ENCODE results near the gene FALEC.

Gene FALEC

DNA sequence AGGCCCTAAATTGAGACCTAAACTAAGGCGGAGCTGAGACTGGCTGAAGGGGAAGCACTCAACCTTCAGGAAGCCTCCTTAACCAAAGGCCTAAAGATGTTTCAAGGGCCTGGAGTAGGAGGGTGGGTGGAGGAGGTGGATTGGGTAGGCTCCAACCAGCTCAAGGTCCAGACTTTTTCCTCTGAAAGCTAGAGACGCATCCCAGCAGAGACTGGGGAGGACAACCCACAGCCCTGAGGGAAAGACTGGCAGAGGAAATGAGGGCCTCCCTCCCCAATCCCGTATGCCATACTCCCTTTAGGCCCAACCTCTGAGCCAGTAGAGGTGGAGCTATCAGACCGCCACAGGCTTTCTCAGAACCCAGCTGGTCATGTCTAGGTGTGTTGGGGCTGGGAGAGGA lies 6.6 kb upstream of the FALEC start:
- in situ Hi-C loops (cut with MboI; ENCODE audit: low pct_unique_long_range_greater_than_20kb, low sequenced_read_pairs, unreplicated experiment), result no loop called here
- TF ChIP-seq, protein P1, sequence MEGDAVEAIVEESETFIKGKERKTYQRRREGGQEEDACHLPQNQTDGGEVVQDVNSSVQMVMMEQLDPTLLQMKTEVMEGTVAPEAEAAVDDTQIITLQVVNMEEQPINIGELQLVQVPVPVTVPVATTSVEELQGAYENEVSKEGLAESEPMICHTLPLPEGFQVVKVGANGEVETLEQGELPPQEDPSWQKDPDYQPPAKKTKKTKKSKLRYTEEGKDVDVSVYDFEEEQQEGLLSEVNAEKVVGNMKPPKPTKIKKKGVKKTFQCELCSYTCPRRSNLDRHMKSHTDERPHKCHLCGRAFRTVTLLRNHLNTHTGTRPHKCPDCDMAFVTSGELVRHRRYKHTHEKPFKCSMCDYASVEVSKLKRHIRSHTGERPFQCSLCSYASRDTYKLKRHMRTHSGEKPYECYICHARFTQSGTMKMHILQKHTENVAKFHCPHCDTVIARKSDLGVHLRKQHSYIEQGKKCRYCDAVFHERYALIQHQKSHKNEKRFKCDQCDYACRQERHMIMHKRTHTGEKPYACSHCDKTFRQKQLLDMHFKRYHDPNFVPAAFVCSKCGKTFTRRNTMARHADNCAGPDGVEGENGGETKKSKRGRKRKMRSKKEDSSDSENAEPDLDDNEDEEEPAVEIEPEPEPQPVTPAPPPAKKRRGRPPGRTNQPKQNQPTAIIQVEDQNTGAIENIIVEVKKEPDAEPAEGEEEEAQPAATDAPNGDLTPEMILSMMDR (IDR thresholded peaks at IDR 0.05; ENCODE audit: extremely low read depth, insufficient read depth, missing control alignments), result no peak
- no peak for DNase-seq (ENCODE audit: low spot score)

DNA sequence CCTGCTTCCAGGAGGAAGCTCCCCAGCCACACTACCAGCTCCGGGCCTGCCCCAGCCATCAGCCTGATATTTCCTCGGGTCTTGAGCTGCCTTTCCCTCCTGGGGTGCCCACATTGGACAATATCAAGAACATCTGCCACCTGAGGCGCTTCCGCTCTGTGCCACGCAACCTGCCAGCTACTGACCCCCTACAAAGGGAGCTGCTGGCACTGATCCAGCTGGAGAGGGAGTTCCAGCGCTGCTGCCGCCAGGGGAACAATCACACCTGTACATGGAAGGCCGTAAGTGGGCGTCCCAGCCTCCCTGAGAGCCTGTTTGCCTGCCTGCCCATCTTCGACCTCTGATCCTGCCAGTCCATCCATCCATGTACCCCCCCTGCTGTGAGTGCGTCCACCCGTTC lies 4.0 kb upstream of the FALEC start:
- TF ChIP-seq, protein P1 (IDR thresholded peaks at IDR 0.05; ENCODE audit: extremely low read depth, insufficient read depth, missing control alignments), result no peak
- no peak for DNase-seq (ENCODE audit: low spot score)
- in situ Hi-C loops (cut with MboI; ENCODE audit: low pct_unique_long_range_greater_than_20kb, low sequenced_read_pairs, unreplicated experiment), result no loop called here

DNA sequence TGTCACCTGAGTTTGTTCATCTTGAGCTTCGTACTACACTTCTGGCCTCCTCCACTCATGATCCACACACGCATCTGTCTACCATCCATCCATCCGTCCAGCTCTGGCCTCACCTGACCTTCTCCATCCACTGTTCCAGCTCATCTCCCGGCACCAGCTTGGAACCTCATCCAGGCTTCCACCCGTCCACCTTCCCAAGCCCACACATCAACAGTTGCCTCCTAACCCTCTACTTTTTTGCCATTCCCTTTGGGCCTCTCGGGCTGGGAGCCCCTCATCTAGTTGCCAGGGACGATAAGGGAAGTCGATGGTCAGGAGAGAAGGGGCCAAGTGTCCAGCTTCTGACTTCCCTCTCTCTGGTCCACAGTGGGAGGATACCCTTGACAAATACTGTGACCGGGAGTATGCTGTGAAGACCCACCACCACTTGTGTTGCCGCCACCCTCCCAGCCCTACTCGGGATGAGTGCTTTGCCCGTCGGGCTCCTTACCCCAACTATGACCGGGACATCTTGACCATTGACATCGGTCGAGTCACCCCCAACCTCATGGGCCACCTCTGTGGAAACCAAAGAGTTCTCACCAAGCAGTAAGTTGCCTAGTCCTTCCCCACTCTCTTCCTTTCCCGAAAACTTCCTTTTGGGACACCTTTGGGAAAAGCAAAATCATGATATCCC lies 3.4 kb upstream of the FALEC start:
- DNase-seq (ENCODE audit: low spot score), result no peak
- TF ChIP-seq, protein P1 (IDR thresholded peaks at IDR 0.05; ENCODE audit: extremely low read depth, insufficient read depth, missing control alignments), result no peak
- in situ Hi-C loops (cut with MboI; ENCODE audit: low pct_unique_long_range_greater_than_20kb, low sequenced_read_pairs, unreplicated experiment), result no loop called here

DNA sequence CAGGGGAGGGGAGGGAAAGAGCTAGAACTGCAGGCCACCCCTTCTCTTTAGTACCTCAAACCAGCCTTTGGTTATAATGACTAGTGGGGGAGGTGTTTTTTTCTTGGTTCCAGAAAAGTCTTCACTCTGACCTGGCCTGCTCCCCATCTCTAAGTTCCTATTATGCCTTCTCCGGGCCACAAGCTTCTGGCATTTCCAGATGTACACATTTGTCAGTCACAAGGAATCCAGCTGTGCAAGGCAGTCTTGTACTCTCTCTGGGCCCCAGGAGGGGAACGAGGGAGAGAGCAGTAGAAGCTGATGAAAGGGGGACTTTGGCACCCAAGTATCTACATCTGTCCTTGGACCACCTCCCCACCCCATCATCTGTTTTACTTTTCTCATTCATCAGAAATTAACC lies 2.7 kb upstream of the FALEC start:
- in situ Hi-C loops (cut with MboI; ENCODE audit: low pct_unique_long_range_greater_than_20kb, low sequenced_read_pairs, unreplicated experiment), result no loop called here
- no peak for DNase-seq (ENCODE audit: low spot score)
- TF ChIP-seq, protein P1 (IDR thresholded peaks at IDR 0.05; ENCODE audit: extremely low read depth, insufficient read depth, missing control alignments), result no peak

DNA sequence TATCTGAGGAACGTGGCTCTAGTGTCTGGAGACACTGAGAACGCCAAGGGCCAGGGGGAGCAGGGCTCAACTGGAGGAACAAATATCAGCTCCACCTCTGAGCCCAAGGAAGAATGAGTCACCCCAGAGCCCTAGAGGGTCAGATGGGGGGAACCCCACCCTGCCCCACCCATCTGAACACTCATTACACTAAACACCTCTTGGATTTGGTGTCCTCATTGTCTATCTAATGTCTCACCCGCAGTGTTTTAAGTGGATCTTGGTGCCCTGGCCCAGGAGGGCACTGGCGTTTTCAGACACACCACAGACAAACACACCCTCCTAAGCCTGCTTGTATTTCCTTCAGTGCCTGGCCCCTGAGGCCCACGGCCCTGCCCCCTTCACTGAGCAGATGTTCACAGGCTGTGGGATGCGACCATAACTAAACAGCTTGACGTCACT lies 2.2 kb upstream of the FALEC start:
- TF ChIP-seq, protein P1 (IDR thresholded peaks at IDR 0.05; ENCODE audit: extremely low read depth, insufficient read depth, missing control alignments), result no peak
- in situ Hi-C loops (cut with MboI; ENCODE audit: low pct_unique_long_range_greater_than_20kb, low sequenced_read_pairs, unreplicated experiment), result no loop called here

DNA sequence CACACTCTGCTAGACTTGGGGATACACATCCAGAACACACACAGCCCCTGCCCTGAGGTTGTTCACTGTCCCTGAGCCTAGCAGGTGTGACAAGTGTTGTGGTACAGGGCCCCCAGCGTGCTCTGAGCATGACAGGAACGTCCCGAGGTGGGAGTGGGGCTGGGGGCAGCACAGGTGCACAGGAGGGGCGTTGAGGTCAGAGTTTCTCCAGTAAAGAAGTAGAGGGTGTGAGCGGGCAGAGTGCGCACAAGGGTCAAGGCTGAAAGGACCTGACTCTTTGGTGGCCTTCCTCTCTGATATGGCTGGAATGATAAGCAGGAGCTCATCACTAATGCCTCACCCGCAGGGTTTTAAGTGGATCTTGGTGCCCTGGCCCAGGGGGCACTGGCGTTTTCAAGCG lies 1.3 kb upstream of the FALEC start:
- no peak for DNase-seq (ENCODE audit: low spot score)
- in situ Hi-C loops (cut with MboI; ENCODE audit: low pct_unique_long_range_greater_than_20kb, low sequenced_read_pairs, unreplicated experiment), result no loop called here
- TF ChIP-seq, protein P1 (IDR thresholded peaks at IDR 0.05; ENCODE audit: extremely low read depth, insufficient read depth, missing control alignments), result no peak

More for the DNA sequence above, 2.2 kb upstream of the FALEC start:
- no peak for DNase-seq (ENCODE audit: low spot score)

Measured in GM13977 (cell line).